Skin of body (tissue), 2 donors: ENCODE measurements around the gene CPN1. TPM values are rescaled to one million over a fixed set of nuclear protein-coding genes. Genes with fewer than 3 reads are reported as not detected.
"Not testable (repeated sequence)": the region's sequence is repeated elsewhere in the genome, so short reads cannot be mapped to it uniquely, and the experiment has no call there.

Experiments used
- DNase-seq: peaks from one replicate; lab custom pipeline; 2025; lab: John Stamatoyannopoulos, UW
- total RNA-seq: library from RNA; depleted of rRNA; stranded (reverse); fragments of >200 nt; gene quantifications from one replicate; pipeline ENCODE4 v1.2.3, GENCODE V29; 2014

CPN1 gene
- total RNA-seq, 1 donor from 2014 or later, result not detected

DNA sequence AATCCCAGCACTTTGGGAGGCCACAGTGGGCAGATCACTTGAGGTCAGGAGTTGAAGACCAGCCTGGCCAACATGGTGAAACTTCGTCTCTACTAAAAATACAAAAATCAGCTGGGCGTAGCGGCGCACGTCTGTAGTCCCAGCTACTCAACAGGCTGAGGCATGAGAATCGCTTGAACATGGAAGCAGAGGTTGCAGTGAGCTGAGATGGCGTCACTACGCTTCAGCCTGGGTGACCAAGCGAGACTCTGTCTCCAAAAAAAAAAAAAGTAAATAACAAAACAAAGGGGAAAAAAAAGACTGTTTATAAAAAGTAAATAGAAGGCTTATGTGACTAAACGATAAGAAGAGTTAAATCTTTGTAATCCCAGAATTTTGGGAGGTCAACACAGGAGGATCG is 56.9 kb downstream of the CPN1 start:
- no peak for DNase-seq

DNA sequence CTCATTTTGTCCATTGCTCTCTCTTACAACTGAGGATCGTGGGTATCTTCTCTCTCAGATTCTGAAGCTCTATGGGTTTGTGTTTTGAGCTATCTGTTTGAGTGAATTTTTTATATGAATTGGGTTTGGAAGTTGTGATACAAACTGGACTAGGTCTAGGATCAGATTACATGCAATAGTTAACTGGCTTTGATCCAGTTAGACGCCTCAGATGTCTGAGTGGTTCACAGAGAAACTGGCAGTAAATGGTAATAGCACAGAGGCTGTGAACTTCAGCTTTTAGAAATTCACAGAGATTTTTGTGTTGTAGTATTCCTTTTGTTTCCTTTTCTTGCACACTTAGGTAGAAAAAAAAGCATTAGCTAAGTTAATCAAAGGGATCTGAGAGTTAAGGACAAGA is 59.3 kb downstream of the CPN1 start:
- DNase-seq, result no peak

DNA sequence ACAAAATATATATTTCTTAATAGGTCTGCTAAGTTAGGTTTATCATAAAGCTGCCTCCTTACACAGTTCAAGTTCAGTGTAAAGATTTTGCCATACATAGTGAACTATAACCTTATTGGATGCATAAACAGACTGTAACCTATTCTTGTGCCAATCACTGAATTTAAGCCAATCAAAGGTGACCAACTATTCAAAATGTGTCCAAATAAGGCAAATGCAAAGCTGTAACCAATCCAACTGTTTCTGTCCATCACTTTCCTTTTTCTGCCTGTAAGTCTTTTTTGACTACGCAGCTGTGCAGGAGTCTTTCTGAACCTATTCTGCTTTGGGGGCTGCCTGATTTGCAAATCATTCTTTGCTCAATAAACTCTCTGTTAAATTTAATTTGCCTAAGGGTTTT is 60.3 kb downstream of the CPN1 start:
- no peak for DNase-seq

DNA sequence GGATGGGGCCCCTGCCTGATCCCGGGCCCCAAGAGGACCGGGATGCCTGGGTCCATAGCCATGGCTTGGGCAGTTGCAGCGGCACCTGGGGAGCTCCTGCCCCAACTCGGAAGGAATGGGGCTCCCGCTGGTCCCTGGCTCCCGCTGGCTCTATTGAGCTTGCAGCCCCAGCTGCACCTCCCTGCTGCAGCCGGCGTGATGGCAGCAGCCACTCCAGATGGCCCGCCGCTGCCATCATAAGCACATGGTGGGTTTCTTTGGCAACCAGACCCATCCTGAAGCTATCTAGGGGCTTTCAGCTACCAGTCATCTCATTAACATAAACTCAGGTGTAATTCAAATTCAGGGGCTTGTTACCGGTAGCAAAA is 60.8 kb downstream of the CPN1 start:
- no peak for DNase-seq

DNA sequence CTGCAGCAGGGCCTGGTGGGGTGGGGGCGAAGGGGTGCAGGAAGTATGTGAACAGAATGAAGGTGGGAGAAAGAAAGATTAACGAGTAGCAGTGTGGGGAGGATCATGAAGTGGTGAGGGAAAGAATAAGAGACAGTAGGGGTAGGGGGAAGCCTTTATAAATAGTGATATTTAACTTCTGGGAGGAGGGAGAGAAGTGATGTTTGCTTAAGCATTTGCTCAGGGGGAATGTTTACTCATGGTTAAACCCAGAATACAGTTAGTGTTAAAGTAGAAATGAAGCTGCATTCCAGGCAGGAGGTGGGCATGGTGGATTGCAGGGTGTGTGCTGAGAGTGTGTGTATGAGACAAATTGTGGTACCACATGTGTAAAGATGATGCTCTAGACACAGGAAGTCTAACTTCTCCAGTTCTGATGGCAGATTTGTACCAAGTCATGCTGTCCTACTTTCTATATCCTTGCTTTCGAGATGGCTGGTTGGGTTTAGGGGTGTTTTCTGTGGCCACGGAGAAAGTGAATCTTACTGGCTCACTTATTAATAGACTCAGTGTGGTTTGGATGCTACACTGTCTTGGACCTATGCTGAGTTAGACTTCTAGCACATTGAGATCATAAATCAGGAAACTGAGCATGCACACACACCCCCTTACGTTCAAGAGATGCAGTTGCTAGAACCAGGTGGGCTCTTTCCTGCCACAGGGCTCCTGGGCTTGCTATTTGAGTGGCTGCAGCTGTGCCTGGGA is 61.4 kb downstream of the CPN1 start:
- DNase-seq, result no peak

DNA sequence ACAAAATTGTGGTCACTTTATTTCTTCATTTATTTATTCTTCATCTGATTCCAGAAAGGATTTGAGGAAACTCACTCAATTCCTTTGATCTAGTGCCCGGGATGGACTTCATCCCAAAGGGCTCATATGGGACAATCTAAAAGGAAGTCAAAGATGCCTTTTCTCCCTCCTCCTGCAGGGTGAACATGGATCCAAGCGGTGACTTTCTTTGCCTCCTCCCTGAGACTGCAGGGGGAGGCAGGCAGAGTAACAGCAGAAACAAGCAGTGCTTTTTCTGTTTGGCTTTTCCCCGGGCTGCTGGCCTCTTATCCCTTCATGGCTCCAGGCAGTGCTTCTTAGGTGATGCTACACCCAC is 61.9 kb downstream of the CPN1 start:
- DNase-seq, result no peak

DNA sequence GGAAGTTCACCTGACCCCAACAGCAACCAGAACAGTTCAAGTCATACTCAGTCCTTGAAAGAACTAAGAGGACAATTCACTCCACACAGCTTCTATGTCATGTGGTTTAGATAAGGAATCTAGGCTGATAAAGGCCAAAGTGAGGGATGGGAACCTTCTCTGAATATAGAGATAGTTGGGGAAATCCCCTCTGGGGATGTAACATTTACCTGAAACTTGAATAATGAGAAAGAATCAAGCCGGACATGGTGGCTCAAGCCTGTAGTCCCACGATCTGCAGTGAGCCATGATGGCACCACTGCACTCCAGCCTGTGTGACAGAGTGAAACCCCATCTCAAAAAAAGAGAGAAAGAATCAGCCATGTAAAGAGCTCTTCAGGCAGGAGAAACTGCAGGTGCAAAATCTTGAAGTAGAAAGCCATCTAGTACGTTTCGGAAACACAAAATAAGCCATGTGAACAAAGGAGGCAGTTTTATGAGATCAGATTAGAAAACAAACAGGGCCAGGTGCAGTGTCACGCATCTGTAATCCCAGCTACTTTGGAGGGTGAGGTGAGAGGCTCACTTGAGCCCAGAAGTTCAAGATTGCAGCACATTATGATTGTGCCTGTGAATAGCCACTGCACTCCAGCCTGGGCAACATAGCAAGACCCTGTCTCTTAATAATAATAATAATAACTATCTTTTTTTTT is 67.5 kb downstream of the CPN1 start:
- no peak for DNase-seq

DNA sequence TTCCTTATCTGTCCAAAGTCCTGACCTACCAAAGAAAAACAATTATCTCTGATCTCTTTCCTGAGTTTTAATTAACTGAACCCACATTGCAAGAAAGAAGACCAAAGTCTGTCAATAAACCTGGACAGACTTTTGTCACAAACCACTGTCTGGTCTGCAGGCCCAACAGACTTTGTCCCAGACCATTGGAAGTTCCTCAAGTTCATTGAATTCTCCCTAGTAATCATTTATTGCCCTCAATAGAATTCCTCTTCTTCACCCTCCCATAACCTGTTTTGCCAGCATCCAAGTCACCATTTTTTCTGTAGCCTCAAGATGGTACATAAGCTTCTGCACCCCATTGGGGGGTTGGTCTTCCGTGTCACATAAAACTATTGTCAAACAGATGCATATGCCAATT is 68.0 kb downstream of the CPN1 start:
- no peak for DNase-seq

DNA sequence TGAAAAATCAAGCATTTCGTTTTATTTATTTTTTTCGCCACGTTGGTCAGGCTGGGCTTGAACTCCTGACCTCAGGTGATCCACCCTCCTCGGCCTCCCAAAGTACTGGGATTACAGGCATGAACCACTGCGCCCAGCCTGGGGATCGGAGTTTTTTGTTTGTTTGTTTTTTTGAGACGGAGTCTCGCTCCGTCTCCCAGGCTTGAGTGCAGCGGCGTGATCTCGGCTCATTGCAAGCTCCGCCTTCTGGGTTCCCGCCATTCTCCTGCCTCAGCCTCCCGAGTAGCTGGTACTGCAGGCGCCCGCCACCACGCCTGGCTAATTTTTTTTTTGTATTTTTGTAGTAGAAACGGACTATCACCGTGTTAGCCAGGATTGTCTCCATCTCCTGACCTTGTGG is 69.8 kb downstream of the CPN1 start:
- not testable (repeated sequence) for DNase-seq

DNA sequence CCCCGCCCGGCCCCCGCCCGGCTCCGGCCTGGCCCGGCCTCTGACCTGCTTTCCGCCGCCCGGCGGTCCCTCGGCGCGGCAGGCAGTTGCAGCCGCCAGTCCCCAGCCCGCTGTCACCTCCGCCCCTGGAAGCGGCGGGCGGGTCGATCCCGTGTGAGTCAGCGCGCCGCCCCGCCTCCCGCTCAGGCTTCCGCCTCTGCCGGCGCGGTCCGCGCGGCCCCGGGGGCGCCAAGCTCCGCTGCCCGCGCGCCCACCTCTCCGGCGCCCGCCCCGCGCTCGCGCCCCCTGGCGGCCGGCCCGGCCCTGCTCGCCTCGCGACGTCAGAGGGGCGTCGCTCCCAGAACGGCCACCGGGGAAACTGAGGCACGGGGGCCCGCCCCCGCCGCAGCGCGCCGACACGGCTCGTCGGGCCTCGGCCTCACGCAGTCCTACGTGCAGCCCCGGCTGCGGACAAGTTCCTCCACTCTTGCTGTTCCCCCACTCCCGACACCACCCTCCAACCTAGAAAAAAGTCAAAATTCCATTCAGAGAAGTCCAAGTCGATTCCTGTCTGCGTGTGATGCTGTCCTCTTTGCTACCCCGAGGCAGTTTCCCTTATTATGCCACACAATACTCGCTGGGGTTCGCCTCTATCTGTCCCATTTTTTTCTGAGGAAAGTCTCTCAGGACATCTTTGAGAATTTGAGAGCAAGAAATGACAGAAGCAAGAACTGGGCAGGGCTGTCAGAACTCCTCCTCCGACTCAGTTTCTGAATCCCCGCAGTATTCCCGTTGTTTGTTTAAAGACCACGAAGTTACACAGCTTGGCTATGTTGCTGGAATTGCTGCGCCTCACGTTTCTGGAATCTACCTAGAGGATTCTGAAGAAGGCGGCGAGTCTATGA is 71.6 kb downstream of the CPN1 start, which contains the start of gene DNMBP:
DNMBP (minus strand) TSS at position 155 of the 884 bp plus-strand sequence. CDS start 37,823 bp downstream, outside the sequence.
- peak; percentile 85 for DNase-seq

DNA sequence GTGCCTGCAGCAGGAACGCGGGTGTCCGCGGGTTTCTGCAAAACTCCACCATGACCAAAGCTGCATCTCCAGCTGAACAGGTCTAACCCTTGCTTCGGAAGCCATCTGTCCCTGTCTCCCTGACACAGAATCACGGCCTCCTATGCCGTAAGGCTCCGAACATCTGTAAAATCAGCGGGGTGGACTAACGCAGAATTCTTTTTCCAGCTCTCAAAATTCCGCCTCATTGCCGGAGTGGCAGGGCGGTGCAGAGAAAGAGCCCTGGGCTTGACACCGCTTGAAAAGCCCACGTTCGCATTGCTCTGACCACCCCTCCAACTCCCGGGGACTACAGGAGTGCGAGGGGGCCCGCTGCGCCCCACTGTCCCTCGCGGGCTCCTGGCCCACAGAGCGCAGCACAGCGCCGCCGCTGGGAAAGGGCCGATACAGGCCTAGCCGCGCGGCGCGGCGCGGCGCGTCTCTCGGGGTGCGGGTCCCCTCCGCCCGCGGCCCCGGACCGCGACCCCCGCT is 72.3 kb downstream of the CPN1 start:
- DNase-seq, result no peak

DNA sequence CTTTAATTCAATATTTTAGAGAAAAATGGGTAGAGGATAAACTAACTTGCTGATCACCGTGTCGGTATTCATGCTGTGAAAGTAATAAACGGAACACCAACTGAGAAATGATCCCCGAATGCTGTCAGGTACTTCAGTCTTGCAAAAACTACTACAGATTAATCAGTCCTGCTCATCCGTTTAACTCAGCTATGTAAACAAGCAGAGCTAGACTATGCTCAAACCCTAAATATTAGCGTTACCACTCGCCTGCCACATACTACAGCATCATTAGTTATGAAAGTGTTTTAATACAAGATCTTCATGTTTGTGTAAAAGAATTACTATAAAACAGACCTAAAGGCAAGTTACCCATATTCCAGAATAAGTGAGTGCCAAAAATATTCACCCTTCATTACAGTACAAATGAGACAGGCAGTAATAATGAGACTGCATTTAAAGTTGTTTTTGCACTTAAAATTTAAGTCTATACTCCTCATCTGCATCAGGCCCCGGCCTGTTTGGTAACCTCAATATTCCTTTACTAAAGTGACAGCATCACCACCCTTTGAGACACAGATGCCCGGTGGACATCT is 72.9 kb downstream of the CPN1 start:
- DNase-seq, result peak; percentile 33

DNA sequence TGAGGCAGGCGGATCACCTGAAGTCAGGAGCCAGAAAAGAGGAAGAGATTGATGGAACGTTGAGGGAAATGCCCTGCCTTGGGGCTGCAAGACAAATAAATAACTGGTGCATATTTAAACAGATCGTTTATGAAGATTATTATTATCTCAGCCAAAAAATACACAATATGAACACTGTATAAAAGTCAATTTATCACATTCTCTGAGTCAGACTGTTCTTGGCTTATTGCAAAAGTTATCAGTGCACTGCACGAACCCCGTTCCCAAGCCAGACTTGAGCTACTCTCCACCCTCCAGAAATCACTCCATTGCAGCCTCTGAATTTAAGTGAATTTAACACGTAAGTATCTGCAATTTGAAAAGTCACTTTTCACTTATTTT is 73.5 kb downstream of the CPN1 start:
- peak; percentile 31 for DNase-seq

DNA sequence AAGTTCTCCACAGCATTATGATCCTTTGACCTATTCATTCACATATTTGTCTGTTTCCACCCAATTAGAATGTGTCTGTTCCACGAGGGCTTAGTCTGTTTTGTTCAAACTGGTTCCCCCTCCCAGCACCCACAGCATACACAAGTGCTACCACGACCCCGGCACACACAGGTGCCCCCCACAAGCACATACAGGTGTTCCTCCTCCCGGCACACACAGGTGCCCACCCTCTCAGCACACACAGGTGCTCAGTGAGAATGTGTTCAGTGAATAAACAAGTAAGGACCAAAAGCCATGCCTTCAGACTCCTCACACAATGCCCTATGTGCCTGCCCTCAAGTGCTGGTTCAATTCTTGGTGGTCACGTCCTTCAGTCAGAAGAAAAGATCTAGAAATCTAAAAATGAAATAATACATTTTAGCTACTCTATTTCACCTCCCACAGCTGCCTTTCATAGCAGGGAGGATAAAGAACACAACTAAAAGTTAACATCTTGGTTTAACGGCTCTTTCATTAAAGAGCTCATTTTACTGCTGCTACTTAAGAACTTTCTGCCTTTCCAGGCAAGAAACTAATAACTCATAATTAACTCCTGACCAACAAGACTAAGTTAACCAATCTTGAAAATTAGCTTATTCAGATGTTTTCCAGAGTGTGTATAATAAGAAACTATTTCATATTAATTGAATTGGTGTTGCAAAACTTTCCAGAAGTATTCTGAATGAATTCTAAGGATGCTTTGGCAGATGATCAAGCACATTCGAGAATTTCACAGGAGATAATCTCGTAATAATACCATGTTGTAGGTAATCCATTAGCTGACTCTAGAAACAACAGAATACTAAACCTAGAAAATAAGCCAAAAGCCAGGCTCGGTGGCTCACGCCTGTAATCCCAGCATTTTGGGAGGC is 74.2 kb downstream of the CPN1 start:
- DNase-seq, result no peak

DNA sequence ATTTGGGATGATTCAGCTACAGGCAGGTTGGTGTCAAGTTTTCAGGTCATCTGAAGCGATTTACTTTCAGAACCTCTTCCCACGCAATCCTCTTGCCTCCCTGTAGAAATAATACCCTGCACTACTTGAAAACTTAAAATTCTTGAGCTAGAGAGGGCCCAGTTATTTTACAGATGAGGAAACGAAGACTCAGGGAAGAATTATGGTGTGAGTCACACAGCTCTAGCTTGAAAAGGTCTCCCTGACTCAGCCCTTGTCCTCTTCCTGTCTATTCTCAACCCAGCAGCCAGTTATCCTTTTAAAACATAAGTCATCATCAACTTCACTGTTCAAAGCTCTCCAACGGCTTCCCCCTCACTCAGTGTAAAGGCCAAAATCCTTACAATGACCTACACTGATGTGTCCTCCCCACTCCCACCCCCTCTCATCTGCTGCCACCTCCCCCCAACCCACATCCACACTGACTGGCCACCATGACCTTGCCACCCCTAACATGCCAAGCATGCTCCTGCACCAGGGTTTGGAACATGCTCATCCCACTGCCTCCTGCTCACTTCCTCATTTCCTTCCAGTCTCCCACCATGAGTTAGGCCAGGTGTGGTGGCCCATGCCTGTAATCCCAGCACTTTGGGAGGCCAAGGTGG is 75.3 kb downstream of the CPN1 start:
- DNase-seq, result no peak

DNA sequence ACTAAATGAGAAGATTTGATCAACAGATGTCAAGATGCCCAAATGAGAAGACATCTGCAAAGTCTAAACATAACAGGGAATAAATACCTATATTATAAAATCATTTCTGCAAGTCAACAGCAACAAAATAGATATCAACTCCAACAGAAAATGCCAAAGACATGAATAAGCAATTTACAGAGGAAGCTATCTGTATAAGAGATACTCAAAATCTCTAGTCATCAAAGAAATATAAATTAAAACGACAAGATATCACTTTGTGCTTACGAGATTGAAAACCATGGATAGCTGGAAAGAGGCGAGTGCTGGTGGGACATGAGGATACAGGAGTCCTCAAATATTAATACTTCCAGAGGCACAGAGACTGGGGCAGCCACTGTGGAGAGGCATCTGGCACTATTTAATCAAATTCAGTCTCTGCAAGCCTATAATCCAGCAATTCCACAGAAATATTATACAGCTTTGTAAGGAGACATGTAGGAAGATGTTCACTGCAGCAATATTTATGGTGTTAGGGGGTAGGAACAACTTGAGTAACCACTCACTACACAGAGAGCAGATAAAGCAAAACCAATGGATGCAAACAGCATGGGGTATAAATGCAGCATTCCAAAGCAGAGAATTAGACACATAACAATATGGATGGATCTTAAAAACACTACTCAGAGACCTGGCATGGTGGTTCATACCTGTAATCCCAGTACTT is 76.7 kb downstream of the CPN1 start:
- DNase-seq, result no peak

DNA sequence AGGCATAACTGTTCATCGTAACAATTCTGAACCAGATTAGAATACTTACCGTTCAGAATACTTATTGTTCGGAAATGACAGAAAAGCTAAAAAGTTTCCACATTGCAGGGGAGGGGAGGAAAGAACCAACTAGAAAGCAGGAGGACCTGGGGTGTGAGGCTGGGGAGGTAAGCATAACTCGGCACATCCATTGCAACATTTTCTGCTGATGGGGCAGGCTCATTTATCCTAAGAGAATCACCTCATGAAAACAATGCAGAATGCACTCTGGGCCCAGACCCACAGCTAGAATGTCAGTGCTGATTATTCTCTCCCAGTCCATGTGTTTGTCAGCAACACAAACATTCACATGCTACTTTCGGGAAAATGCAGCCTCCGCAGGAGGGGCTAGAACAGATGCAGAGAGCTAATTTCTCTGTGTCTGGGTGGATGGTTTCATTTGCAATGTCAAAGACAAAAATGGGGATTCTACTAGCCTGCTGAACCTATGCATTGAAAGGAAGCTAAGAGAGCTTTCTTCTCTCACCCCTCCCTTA is 81.5 kb downstream of the CPN1 start:
- DNase-seq, result no peak

DNA sequence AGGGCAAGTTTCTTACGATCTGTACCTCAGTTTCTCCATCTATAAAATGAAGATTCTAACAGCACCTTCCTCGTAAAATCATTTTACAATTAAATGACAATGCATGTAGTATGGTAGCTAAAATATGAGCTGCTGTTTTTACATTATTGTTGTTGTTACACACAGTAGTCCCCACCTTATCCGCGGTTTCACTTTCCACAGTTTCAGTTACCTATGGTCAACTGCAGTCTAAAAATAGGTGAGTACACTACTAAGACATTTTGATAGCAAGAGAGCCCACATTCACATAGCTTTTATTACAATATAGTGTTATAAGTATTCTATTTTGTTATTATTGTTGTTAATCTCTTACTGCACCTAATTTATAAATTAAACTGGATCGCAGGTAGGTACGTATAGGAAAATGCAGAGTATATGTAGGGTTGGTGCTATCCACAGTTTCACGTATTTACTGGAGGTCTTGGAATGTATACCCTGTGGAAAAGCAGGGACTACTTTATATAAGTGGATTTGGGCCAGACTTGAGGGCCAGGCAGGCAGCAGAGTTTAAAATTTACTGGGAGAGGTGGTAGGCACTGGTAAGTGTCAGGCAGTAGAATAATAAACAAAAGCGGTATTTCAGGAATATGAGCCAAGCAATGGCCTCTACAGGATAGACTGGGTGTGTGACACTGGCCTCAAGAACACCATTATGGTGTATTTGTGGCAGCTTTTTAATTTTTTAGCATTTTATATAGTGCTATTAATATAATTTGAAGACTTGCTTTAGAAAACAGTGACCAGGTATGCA is 82.2 kb downstream of the CPN1 start:
- no peak for DNase-seq
